GM18508 (cell line): ENCODE data around the gene TUBGCP4.
"Not testable (repeated sequence)": the region's sequence is repeated elsewhere in the genome, so short reads cannot be mapped to it uniquely, and the experiment has no call there.

Experiments
- ATAC-seq: cut with Tn5 transposase; IDR thresholded peaks from one replicate; pipeline ENCODE4 v1.9.1; 2021; ENCODE audit warnings: moderate number of reproducible peaks; ENCODE audit not compliant: insufficient read depth, unreplicated experiment

Gene TUBGCP4

GRCh38 chr15:43393592-43393991, 22.7 kb downstream of the TUBGCP4 start:
- not testable (repeated sequence) for ATAC-seq

GRCh38 chr15:43402255-43402654, 31.4 kb downstream of the TUBGCP4 start:
- no peak for ATAC-seq

GRCh38 chr15:43403616-43404015, 32.7 kb downstream of the TUBGCP4 start:
- ATAC-seq: no peak

- ATAC-seq: no peak
Measured at GRCh38 chr15:43404130-43404529, 33.2 kb downstream of the TUBGCP4 start.

GRCh38 chr15:43406189-43406588, 35.3 kb downstream of the TUBGCP4 start:
- no peak for ATAC-seq

GRCh38 chr15:43406808-43407207, 35.9 kb downstream of the TUBGCP4 start:
- no peak for ATAC-seq

- no peak for ATAC-seq
Measured at GRCh38 chr15:43408789-43409188, 37.9 kb downstream of the TUBGCP4 start.

GRCh38 chr15:43410572-43411214, 39.8 kb downstream of the TUBGCP4 start:
- ATAC-seq: no peak

- no peak for ATAC-seq
Measured at GRCh38 chr15:43412096-43412495, 41.2 kb downstream of the TUBGCP4 start.

- no peak for ATAC-seq
Measured at GRCh38 chr15:43414196-43414595, 43.3 kb downstream of the TUBGCP4 start.

GRCh38 chr15:43420435-43420834, 49.5 kb downstream of the TUBGCP4 start:
- ATAC-seq: no peak

GRCh38 chr15:43420876-43421275, 50.0 kb downstream of the TUBGCP4 start:
- no peak for ATAC-seq

GRCh38 chr15:43423793-43424192, 52.9 kb downstream of the TUBGCP4 start:
- ATAC-seq: no peak

GRCh38 chr15:43429687-43430086, 58.8 kb downstream of the TUBGCP4 start:
- ATAC-seq: no peak

GRCh38 chr15:43433165-43433564, 62.3 kb downstream of the TUBGCP4 start:
- ATAC-seq: no peak

- no peak for ATAC-seq
Measured at GRCh38 chr15:43433661-43434303, 62.9 kb downstream of the TUBGCP4 start.

GRCh38 chr15:43434446-43434845, 63.5 kb downstream of the TUBGCP4 start:
- no peak for ATAC-seq

- no peak for ATAC-seq
Measured at GRCh38 chr15:43436395-43436794, 65.5 kb downstream of the TUBGCP4 start.

- ATAC-seq: no peak
Measured at GRCh38 chr15:43439268-43439667, 68.4 kb downstream of the TUBGCP4 start.

GRCh38 chr15:43440721-43441281, 69.9 kb downstream of the TUBGCP4 start:
- no peak for ATAC-seq

- ATAC-seq: no peak
Measured at GRCh38 chr15:43441316-43441715, 70.4 kb downstream of the TUBGCP4 start.

- ATAC-seq: no peak
Measured at GRCh38 chr15:43446344-43446743, 75.4 kb downstream of the TUBGCP4 start.
